Activated gamma-delta T cell treated with anti-CD3 and anti-CD28 coated beads, Interleukin-2, amount 50 U/mL, for 16 hours (primary cell): ENCODE results near the gene NEK6.

ENCODE experiments used
- DNase-seq: peaks from one replicate; pipeline ENCODE4 v3.0.0-alpha.2; 2020; ENCODE audit warnings: low read depth

Gene NEK6

DNA sequence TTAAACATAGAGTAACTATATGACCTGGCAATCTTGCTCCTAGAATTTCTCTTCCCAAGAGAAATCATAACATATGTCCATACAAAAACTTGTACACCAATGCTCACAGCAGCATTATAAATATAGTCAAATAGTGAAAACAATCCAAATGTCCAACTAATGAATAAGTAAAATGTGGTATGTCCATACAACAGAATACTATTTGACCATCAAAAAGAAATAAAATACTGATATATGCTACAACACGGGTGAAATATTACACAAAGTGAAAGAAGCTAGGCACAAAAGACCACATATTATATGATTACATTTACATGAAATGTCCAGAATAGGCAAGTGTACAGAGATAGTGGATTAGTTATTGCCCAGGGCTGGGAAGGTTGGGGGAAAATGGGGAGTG lies 116.1 kb downstream of the NEK6 start:
- no peak for DNase-seq

DNA sequence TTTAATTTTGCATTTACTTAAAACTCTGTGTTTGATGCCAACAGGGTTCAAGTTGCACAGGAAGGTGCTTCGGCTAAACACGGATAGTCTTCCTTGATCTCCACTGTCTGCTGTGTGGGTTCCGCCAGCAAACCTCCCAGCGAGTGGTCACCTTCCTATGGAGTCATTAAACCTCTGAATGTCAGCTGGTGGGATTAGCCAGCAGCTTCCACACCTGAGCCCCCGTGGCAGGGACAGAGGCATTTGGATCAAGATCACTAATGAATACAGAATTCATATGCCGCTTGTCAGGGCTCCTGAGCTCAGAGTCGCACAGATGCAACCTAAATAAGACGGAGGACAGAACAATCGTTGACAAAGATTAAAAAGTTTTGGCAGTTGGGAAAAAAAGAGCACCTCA lies 118.0 kb downstream of the NEK6 start:
- no peak for DNase-seq

DNA sequence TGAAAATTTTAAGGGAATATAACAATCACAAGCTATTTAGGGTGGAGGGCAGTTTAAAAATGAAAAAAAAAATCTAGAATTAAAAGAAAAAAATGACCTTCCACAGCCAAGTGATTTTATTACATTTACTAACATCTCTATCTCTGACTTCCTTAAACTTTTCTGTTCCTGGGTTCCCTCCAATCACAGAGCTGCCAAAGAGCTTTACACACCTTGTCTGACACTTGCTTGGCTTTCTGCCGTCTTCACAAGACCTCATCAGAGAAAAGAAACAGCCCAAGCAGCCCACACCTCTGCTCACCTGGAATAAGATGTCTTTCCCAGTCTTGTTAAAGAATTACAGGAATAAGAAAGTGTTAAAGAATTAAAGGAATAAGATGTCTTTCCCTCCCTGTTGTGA lies 118.6 kb downstream of the NEK6 start:
- DNase-seq: no peak

DNA sequence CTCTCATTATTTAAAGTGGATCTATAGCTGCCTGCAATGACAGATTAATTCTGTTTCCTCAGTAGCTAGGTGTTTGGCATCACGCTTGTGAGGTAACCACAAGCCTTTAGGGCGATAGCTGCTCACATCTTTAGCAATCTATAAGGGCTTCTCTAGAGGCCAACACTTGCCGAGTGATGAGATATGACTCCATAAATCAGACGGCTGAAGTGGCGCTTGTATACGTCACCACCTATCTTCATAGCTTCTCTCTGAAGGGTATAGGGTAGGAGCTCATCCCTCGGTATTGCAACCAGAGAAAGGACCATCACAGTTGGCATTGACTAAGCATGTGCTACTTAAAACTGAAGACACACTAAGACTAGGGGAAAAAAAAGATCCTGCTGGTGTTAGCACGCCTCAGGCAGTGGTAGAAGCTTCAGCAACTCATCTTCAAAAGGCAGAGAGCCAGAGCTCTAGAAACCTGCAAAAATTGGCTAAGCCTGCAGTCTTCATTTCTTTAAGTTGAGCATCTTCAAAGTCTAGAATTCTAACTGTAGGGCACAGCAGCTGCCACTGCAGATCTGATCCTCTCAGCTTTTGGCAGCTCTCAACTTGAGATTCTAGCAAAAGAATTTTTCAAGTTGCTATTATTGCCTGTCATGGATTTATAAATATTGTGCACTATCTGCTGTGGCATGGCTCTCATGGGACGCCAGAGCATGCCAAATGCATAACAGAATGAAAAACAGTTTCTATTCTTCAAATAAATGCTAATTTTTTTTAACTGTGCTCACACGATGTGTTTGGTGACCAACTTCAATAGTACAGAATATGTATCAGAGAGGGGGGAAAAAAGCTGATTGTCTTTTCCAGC lies 120.0 kb downstream of the NEK6 start:
- DNase-seq: no peak

DNA sequence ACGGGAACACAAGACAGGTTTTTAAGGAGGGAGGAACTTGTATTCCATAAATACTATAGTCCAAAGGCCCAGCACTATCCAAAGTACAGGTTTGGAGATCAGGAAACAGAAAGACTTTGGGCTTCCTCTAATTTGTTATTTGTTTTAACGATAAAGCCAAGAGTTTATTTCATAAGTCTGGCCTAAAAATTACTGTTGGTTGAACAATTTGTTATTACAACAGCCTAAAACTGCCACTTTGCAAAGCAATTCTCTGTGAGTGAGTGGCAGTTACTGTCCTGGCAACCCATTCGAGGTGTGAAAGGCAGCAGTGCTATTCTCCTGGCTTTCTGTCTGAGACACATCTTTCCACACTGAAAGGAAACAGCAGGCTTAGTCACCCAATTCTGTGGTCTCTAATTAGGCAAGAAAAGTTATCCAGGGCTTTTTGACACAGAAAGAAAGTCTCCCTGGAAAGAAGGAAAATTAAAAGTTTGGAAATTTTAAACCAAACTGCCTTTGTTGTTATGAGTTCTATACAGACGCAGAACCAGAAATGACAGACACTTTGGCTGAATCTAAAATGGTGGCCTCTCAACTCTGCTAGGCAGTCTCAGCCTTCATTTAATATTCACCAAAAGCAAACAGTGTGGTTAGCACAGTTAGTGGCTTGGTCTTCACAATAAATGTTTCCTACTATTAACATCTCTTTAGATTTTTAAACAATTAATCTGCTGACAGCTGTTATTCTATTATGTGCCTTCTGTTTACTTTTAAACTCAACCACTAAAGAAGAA lies 123.6 kb downstream of the NEK6 start:
- DNase-seq: no peak

DNA sequence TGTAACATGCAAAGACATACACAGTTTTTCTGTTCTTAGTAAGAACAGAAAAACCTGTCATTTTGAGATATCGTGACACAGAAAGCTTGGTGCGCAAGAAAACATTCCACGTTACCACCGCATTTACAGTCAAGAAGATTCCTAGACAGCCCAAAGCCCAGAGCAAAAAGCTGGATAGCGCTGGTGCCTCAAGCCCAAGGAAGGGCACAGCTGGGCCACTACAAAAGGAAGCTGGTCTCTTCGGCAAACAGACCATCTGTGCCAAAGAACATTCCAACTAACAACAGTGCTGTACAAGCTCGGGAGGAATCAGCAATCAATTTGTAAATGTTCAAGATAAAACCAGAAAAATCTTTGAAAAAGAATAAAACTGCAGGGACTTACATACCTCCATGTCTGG lies 126.5 kb downstream of the NEK6 start:
- DNase-seq: no peak

DNA sequence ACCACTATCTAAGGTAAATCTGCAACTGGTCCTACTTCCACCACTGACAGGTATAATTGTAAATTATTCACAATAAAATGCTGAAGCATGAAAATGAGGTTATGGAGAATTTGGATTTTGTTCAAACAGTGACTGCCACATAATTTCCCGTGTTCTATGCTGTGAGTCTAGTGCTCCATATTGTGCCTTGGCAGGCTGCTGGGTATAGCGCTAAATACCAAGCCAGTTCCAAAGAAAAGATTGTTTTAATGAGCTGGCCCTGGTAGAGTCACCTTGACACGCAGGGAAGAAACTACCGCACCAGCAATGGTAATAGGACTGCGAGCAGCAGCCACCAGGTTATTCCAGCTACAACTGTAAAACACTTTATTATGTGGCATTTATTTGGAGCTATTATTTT lies 127.1 kb downstream of the NEK6 start:
- DNase-seq: no peak

DNA sequence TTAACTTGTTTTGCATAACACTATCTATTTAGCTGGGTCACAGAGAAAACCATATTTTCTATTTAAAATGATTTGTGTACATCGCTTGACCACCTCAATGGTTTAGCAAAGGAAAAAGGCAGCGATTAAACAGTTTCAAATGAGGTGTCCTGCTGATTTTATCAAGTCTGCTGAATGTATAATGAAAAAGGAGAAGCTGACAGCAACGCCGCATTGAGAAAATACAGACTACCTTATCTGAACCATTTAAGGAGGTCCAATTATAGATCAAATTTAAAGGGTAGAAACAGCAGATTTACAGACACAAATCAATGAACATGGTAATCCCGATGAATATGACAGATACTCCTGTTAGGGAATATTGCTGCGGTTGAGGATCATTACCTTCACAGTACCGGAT lies 127.9 kb downstream of the NEK6 start:
- no peak for DNase-seq

DNA sequence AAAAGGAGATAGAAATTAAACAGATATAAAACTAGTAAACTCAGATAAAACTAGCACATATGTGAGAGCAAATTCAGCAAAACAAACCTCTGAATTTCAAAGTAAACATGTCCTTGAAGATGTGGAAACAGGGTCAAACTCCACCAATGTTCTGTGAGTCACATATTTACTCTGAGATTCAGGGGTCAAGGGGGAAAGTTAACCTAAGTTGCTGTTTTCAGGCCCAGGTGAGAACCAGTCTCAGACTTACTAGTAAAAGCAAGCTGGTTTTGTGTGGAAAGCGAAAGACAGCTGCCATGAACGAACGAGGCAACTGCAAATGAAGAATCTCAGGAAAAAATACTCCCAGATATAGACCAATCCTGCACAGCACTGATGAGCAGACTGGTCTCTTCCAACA lies 128.5 kb downstream of the NEK6 start:
- DNase-seq: no peak

DNA sequence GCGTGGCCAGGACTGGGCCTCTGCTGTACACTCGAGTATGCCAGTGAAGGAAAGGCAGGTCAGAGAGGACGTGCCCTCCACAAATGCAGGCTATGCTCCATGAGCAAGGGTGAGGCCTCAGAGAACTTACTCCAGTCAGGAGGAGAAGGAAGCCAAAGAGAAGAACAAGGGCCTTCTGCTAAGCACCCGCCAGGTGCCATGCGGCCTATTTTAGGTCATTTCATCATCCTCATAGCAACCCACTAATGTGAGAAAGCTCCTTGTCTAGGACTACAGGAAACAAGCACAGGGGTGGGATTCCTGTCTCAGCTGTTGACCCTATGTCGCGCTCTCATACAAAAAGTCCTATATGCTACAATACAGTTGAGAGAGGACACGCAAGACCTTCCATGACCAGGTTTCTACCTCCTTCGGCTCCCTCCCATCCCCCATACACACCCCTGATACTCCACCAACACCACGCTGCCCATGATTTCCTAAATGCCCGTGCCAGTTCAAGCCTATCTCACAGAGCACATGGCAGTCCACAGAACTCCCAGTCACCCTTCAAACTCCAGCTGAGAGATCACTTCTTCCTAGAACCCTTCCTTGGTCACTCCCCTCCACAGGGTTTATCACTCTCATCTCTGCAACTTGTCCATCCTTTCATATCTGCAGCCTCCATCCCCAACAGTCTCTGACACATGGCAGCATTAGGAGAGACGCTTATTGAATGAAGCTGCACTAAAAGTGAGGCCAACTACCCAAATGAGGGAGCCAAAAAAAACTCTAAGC lies 130.7 kb downstream of the NEK6 start:
- DNase-seq: no peak

DNA sequence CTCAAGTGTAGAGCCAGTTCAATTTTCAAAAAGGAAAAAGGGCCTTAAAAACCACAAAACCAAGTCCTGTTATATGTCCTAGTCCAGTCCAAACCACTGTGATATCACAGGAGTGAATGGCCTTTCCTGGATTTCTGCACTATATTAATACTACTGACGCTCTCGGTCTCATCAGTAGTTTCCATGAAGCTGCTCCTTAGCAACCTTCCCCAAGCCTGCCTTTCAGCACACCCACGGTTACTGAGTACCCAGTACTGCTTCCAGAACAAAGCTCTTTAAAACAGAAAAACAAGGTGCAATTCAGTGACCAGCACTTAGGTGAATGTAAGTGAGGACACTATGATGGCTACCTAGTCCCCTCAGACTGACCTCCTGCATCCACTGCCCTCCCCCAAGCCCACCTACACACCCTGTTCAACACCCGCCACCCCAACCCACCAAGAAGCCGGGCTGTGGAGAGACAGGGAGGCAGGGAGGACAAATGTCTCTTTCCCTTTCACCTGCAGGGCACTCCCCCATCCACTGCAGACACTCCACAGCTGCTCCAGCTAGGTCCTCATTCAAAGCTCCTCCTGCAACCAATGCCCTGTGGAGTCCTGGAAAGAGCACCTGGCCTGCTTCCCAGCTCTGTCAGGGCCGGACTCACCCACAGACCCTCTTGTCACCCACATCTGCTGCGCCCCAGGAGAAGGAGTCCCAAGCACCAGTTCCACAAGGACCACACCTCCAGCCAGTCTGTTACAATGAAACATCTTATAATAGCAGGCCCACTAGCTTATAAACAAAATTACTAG lies 131.6 kb downstream of the NEK6 start:
- no peak for DNase-seq

DNA sequence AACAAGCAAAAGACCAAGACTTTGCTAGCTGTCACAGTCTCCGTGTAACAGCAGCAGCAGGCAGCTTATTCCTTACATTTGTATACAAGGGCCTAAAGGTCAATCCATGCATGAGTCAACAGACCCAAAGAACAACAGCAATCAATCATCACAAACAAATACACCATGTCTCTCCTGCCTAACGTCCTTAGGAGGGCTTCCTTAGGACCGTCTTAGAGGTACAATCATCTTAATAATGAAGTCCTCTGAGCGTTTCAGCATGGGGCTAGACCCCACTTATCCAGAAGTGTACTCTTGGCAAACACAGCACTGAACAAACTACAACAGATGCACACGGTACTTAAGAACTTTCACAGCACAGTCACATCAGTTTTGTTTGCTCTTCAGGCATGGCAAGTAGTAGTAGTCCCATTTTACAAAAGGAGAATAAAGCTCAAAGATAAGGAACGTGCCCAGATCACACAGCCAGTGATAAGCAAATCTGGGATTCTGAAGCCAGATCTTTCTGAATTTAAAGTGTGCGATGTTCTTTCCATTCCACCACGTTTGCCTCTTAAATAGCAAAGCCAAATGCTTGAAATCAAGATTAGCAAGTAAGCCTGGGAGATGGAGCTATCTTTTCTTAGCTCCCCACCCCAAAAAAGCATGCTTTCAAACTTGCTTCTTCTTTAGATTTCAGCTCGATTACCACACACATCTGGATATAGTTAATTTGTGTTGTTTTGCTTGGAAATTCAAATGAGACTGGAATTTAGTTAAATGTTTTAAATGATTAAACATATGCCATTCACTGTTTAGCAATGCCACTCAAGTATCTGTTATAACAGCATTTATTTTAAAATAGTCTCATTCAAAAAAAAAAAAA lies 133.3 kb downstream of the NEK6 start:
- no peak for DNase-seq

DNA sequence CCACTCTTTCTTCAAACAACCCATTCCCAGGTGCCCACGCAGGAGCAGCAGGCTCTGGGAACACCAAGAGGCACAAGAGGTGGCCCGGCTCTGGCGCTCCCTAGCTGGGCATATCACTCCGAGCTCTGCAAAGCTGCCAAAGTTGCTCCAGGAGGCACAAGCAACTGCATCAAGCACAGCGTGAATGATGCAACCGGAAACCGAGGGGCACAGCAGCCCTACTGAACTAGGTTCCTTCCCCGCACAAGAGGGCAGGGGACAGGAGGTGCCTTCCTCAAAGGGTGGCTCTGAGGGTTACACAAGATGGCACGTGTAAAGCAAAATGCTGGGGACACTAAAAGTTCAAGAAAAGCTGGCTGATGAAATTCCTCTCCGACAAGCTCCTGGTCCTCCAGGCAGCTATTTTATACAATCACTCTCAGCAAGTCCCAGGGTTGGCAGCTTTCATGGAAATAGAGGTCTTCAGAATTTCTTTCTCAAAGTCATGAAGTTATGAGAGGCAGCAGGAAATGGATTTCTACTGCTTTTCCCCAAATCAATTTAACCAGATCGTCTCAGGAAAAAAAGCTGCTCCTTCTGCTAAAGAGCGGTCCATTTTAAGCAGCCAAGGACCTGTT lies 134.6 kb downstream of the NEK6 start:
- no peak for DNase-seq

DNA sequence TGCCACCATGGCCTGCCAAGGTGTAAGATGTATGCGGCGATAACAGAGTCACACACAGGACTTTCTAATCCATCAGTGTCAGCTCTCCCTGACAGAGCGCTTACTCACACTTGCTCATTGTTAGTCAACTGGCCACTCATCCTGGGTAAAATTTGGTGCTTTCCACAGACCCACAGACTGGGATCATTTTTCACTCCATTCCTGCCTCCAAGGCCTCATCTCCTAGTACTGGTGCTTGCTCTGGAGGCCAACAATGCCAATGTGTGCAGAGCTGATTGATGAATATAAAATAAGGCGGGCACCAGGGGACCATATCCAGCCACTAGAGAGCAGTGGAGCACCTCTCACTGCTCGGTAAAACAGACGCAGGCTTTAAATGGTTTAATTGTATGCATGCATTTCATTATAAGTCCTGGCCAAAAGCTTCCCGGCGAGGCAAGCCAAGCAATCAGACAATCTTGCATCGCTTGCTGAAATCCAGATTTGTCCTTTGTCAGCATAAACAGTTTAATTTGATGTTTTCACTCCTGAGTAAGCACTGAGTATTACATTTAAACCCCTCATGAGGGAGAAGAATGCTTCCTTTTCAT lies 135.2 kb downstream of the NEK6 start:
- no peak for DNase-seq

DNA sequence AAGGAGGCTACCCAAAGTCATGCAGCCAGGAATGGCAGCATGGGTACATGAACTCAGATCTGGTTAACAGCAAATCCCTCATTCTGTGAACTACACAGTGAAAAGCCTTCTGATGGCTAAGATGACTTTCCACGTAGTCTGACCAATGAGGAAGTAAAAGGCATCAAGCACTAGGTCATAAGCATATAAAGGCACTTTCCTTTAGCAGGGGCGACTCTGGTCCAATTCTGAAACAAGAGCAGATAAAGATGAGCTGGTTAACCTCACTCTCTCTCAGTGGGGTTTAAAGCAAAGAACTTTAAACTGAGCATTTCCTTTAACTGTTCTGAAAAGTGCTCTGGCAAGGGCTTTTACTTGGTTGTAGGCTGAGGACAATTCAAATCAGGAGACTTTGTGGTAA lies 136.4 kb downstream of the NEK6 start:
- DNase-seq: no peak

DNA sequence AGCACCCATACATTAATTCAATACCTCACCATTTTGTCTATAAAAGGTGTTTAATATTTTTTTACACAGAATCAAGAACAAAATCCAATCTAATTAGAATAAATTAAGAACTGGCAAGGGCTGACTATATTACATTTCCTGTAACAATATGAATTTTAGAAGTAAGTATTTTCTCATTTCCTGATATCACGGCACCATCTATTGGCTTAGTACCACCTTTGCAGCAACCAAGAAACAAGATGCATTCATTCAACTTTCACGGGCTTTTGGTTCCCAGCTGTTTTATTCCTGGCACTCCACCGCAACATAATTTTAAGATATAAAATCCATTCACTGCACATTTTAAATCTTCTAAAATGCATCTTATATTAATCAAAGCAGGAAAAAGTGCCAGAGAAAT lies 136.8 kb downstream of the NEK6 start:
- no peak for DNase-seq

DNA sequence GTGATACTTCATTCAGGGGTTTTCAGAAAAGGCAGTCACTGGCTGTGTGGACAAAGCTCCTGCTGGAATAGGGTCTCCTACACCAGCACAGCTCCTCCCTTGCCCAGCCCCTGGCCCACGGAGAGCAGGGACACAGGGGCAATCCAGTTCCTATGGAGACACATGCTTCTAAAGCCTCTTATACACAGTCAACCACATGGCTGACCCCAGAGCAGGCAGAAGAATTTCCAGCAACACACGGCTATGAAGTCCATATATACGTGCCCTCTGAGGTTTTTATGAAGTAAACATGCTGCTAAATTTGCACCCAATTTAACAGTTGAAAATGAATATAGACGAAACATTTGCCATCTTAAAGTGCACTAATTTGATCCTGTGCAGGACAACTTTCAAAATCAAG lies 138.1 kb downstream of the NEK6 start:
- no peak for DNase-seq

DNA sequence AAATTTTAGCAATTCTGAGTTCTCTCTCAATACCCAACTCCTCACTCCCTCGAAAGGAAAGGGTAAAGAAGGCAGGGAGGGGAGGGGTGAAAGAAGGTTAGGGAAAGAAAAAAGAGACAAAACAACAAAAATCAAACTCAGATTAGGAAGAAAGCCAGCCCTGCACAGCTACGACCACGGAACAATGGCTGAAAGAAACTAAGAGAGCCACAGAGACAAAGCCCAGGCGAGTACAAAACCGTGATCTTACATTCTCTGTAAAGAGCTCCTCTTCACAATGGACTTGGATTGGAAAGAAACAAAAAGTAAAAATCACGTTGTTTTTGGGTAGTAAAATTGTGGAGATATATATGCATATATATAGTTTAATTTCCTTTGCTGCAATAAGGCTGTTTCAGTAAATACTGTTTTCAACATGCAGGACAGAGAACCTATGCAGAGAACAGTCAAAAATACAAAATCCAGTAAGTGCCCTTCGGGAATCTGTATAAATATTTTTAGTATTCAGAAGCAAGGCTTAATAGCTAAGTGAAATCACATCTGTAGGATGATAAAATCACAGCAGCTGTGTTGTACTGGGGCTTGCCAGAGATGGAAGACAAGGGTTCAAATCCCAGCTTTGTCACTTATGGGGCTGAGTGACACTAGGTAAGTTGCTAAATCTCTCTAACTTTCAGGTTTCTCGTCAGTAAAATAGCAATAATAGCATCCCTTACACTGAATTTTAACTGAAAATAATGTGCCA lies 140.6 kb downstream of the NEK6 start:
- no peak for DNase-seq

DNA sequence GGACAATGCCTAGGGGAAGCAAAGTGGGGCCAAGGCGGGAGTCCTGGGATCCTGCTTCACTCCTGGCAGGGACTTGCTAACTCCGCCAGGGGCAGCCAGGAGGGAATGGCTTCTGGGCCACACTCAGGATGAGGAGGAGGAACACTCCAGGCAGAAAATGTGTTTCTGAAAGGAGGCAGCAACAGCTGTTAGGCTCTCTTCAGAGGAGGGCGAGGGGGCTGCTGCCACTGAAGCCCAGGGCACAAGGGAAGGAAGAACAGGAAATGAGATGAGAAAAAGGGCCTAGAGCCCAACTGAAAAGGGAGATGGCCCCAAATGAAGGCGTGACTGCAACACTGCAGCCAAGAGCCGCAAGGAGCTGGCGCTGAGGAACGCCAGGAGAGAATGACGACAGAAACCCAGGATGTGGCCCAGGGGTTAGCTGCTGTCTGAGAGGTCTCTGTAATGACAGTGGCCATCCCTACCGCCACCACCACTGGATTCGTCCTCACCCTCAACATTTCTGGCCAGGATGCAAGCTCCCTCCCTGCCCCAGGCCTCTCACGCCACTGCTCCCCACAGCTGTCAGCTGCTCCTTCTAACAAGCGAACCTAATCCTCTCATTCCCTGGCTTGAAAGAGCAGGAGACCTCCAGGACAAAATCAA lies 141.7 kb downstream of the NEK6 start:
- no peak for DNase-seq
